ENCODE measurements around the gene AFF4. TPM values are rescaled to one million over a fixed set of nuclear protein-coding genes. Genes with fewer than 3 reads are reported as not detected.
"Not testable (repeated sequence)": the region's sequence is repeated elsewhere in the genome, so short reads cannot be mapped to it uniquely, and the experiment has no call there.

Gene AFF4
- total and polyA plus RNA-seq, 2 of the 4 experiments (the other 2 are of a cell fraction) = 27.3 to 57.2 TPM

- TF ChIP-seq CEBPB (IDR thresholded peaks at IDR 0.05; ENCODE audit: low read depth, low read length) = no peak
- no peak for TF ChIP-seq SMC3 (IDR thresholded peaks at IDR 0.05; ENCODE audit: low read depth, low read length)
- no peak for TF ChIP-seq RCOR1 (IDR thresholded peaks at IDR 0.05; ENCODE audit: insufficient replicate concordance, low read length)
- TF ChIP-seq USF2 (IDR thresholded peaks at IDR 0.05; ENCODE audit: low read depth, low read length) = peak; percentile 100
Observed at GRCh38 chr5:132963171-132964104, at the start of gene AFF4 (continued).

GRCh38 chr5:133008455-133008854, 45.0 kb upstream of the AFF4 start:
- CTCF ChIA-PET; POLR2A ChIA-PET (ENCODE audit: unreplicated experiment): not testable (repeated sequence)

More at GRCh38 chr5:133008455-133008854, 45.0 kb upstream of the AFF4 start:
- H4K20me1 ChIP-seq (ENCODE audit: insufficient read depth, low read length); H3K4me3 ChIP-seq (ENCODE audit: insufficient read depth, low read depth, low read length); ATAC-seq (ENCODE audit: low read depth); H2BK15ac ChIP-seq (ENCODE audit: low read depth, low read length); H2BK5ac ChIP-seq (ENCODE audit: low read depth, low read length, poor library complexity, severe bottlenecking); H4K91ac ChIP-seq (ENCODE audit: insufficient read depth, low read depth, low read length); H2BK120ac ChIP-seq (ENCODE audit: low read depth, low read length); H3K36me3 ChIP-seq (ENCODE audit: control insufficient read depth, insufficient read depth, low read length); H4K5ac ChIP-seq (ENCODE audit: low read depth, low read length); H3K56ac ChIP-seq (ENCODE audit: extremely low read depth, insufficient read depth, low read length); dilution Hi-C loops (cut with HindIII; ENCODE audit: low sequenced_read_pairs, unreplicated experiment); H4K8ac ChIP-seq (ENCODE audit: low read depth in 2 of 2, low read length in 2 of 2); BruUV-seq (replicated peaks); H3K79me1 ChIP-seq (ENCODE audit: low read depth in 1 of 2, low read length in 2 of 2); H2BK20ac ChIP-seq (ENCODE audit: low read depth, low read length); H3K4ac ChIP-seq (ENCODE audit: low read depth, low read length); H3K9me1 ChIP-seq (ENCODE audit: insufficient read depth, low read length); H2AK5ac ChIP-seq (ENCODE audit: low read depth, low read length); in situ Hi-C loops (cut with MboI; ENCODE audit: low sequenced_read_pairs); H3K4me2 ChIP-seq (ENCODE audit: low read depth, low read length); H3K9me3 ChIP-seq (ENCODE audit: control insufficient read depth, insufficient read depth, low read length); H2AK9ac ChIP-seq (replicated peaks; ENCODE audit: low read depth, low read length, poor library complexity); DNase-seq; H3K9ac ChIP-seq (ENCODE audit: low read depth, low read length); intact Hi-C loops (cut with micrococcal nuclease); H3K14ac ChIP-seq (replicated peaks; ENCODE audit: low read depth, low read length); H3K27ac ChIP-seq (ENCODE audit: insufficient read depth, low read length); H3K4me1 ChIP-seq (ENCODE audit: control insufficient read depth, insufficient read depth, low read length); H2AFZ ChIP-seq (replicated peaks; ENCODE audit: low read length, poor library complexity); H3K27me3 ChIP-seq (ENCODE audit: control insufficient read depth, insufficient read depth, low read length); H3K18ac ChIP-seq (ENCODE audit: low read depth, low read length); H3K23ac ChIP-seq (ENCODE audit: low read depth, low read length): not testable (repeated sequence)
- WGBS, 2 experiments (ENCODE audit: extremely low coverage in 2 of 2, insufficient read length in 1 of 2) = 100% methylated on average over 2 of the region's 6 CpGs; no CpG with 5 or more reads in 1 of the 2 experiments
